DLD1 (cell line): ENCODE results near the gene BLMH.
"Not testable (repeated sequence)": the region's sequence is repeated elsewhere in the genome, so short reads cannot be mapped to it uniquely, and the experiment has no call there.

Experiments used
- in situ Hi-C: cut with HindIII; loops from 2 replicates; pipeline ENCODE4 v1.10.0; 2017; ENCODE audit warnings: low sequenced_read_pairs

Gene BLMH

DNA sequence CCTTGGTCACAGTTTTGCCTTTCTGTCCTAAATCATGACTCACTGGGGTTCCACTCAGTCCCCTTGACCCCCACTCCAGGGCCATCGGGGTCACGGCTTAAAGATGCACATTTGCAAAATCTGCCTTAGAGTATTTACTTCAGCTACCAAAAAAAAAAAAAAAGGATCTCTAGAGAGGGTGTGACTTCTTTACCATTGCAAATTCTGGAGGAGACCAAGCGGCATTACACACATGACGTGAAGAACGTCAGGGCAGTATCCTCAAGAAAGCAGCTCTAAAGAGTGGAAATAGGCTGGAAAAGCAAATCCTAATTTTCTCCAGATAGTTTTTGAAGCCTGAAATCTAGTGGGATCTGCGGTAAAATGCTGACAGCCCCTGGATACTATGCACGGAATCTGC is 81.8 kb downstream of the BLMH start:
- in situ Hi-C loops: no loop called here

DNA sequence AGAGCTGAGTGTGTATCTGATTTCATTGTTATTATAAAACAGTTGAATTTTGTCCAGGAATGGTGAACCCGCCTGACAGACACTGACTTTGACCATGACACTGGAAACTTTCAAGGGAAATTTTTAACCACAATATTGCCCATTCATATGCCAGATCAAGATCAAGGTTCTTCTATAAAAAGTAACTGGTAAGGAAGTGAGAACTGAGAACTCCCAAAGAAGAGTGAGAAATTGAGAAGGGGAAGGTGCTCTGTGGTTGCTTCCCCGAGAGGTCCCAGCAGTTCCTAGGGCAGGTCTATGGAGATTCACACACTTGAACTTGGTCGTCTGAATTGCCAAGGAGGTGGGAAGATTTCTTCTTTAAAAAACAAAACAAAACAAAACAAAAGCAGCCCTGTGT is 83.5 kb downstream of the BLMH start:
- in situ Hi-C loops: no loop called here

DNA sequence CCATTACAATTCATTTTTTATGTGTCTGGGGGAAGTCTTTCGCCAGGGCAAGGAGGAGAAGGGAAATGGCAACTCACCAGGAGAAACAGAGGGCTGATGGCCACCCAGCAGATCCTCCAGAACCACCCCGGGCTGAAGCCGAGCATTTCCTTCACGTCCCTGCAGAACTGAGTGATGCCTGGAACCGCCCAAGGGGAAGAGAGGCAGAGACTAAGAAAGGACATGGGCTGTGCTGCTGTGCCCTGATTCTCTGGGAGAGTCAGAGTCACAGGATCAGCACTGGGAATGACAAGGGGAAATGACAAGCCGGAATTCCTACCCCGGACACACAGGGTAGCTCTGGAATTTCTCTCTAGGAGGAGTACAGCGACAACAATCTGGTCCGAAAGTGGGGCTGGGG is 84.1 kb downstream of the BLMH start:
- in situ Hi-C loops: no loop called here

DNA sequence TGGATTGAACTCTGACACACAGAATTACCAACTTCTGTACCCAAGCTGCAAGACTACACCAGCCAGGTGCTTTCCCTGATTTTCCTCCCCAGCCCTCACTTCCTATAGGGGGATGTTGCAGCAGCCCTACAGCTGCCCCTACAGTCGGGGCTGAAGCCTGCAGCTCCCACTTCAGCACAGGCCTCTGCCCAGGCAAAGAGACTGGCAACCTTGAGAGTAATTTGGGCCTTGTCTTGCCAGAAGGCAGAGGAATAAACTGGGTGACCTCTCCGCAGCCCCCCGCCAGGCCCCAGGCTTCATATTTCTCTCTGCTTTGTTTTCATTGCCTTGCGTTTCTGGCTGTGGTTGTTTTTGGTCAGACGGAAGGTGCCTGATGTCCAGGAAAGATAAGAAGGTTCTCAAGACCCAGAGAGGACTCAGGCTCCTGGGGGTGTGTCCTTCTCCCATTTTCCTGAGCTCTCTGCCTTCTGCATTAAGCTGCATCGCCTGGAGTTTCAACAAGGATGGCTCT is 88.2 kb downstream of the BLMH start:
- in situ Hi-C loops: no loop called here

DNA sequence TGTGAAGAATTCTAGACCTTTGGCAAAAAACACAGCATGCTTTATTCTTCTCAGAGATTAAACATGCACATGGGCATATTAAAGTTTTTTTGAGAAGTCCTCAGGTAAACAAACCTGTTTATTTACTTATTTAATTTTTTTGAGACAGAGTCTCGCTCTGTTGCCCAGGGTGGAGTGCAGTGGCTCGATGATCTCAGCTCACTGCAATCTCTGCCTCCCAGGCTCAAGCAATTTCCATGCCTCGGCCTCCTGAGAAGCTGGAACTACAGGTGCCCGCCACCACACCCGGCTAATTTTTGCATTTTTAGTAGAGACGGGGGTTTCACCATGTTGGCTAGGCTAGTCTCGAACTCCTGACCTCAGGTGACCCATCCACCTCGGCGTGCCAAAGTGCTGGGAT is 91.1 kb downstream of the BLMH start:
- in situ Hi-C loops: not testable (repeated sequence)

DNA sequence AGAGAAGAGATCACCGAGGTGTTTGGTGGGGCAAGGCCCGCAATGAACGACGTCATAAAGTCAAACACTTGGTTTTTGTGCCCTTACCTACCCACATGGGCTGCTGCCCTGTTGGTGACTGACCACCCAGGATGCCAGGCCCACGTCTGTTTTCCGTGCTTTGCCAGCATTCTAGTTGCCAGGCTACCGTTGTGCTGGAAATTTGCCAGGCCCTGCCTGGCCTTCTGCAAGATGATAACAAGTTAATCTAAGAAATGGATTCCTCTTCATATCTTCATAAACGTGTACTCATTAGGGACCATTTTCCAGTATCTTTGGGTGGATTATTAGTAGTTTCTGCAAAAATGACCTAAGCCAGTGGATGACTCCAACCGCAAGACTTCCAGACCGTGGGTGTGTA is 91.6 kb downstream of the BLMH start:
- in situ Hi-C loops: no loop called here

DNA sequence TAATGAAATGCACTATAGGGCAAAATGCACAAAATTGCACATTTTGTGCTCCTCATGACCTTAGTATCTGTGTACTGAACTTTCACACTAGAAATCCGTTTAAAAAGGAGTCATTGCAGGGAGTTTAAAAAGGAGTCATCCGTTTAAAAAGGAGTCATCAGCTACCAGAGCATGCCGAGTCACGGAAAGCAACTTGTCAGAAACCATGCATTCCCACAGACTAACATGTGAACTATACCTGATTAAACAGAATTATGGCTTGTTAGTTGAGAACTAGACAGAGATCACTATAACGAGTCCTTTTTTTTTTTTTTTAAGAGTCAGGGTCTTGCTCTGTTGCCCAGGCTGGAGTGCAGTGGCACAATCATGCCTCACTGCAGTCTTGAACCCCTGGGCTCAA is 92.1 kb downstream of the BLMH start:
- in situ Hi-C loops: loop anchor here (10.0 kb wide), 1 partner anchor 145 kb away; no protein-coding TSS in a partner anchor
